CD4-positive, alpha-beta T cell (primary cell): ENCODE results near the gene CCDC195. TPM values are rescaled to one million over a fixed set of nuclear protein-coding genes. Genes with fewer than 3 reads are reported as not detected.

Source experiments
- ATAC-seq: fragments of 200-7000 bp; cut with Tn5 transposase; one replicate; pipeline ENCODE4 v1.10.0; 2022; ENCODE audit warnings: mild to moderate bottlenecking; ENCODE audit not compliant: poor library complexity
- CTCF ChIA-PET: fragments of 350-600 bp; sonication (Branson Sonifier 250); formaldehyde crosslinking; loops from one replicate; lab custom pipeline; 2021; ENCODE audit warnings: antibody characterized with exemption, inconsistent platforms; lab: Charles Lee
- POLR2A ChIA-PET: fragments of 350-600 bp; sonication (Branson Sonifier 250); formaldehyde crosslinking; loops from one replicate; lab custom pipeline; 2021; ENCODE audit warnings: antibody characterized with exemption, inconsistent platforms; lab: Charles Lee
- DNase-seq, 14 experiments: peaks; one replicate each; pipeline ENCODE4 v3.0.0-alpha.2; 2013 to 2020; ENCODE audit warnings: mixed read lengths in 2 of 14
- H3K27ac ChIP-seq, 2 donors: one replicate each; pipeline versions ENCODE4 v1.5.1 to v1.7.0; 2013; ENCODE audit warnings: low read length in 2 of 2, low read depth in 1 of 2, mild to moderate bottlenecking in 1 of 2
- H3K27me3 ChIP-seq, 2 experiments: 1 replicate in 1 of 2; 2 replicates in 1 of 2; pipeline versions ENCODE4 v1.6.1 to v1.7.0; 2013; ENCODE audit warnings: low read length in 2 of 2, control low read depth in 1 of 2, mild to moderate bottlenecking in 1 of 2, moderate library complexity in 1 of 2; ENCODE audit not compliant: insufficient read depth in 2 of 2, control insufficient read depth in 1 of 2
- H3K36me3 ChIP-seq: one replicate; pipeline ENCODE4 v1.6.1; 2013; ENCODE audit warnings: low read length, control low read depth; ENCODE audit not compliant: insufficient read depth
- H3K4me1 ChIP-seq: one replicate; pipeline ENCODE4 v1.6.1; 2013; ENCODE audit warnings: low read length, control low read depth; ENCODE audit not compliant: insufficient read depth
- H3K4me3 ChIP-seq: one replicate; pipeline ENCODE4 v1.5.1; 2013; ENCODE audit warnings: mild to moderate bottlenecking, low read length, moderate library complexity
- H3K9me3 ChIP-seq, 2 experiments: 1 replicate in 1 of 2; 2 replicates in 1 of 2; pipeline versions ENCODE4 v1.6.1 to v1.7.0; 2013; ENCODE audit warnings: low read length in 2 of 2, mild to moderate bottlenecking in 2 of 2, control low read depth in 1 of 2, moderate library complexity in 1 of 2; ENCODE audit not compliant: control insufficient read depth in 1 of 2, insufficient read depth in 1 of 2
- H3K27ac Mint-ChIP-seq: one replicate; pipeline ENCODE4 v1.8.0; 2020; ENCODE audit warnings: mixed read lengths
- H3K27me3 Mint-ChIP-seq: one replicate; pipeline ENCODE4 v1.8.0; 2021; ENCODE audit warnings: mixed read lengths
- H3K36me3 Mint-ChIP-seq: one replicate; pipeline ENCODE4 v1.8.0; 2021; ENCODE audit warnings: low read depth, mixed read lengths
- H3K4me1 Mint-ChIP-seq: one replicate; pipeline ENCODE4 v1.8.0; 2021; ENCODE audit warnings: low read depth, mixed read lengths
- H3K4me3 Mint-ChIP-seq: one replicate; pipeline ENCODE4 v1.8.0; 2020; ENCODE audit warnings: mild to moderate bottlenecking, mixed read lengths
- H3K9me3 Mint-ChIP-seq: one replicate; pipeline ENCODE4 v1.8.0; 2020; ENCODE audit warnings: mixed read lengths
- CTCF ChIP-seq: fragments of 200-600 bp; IDR thresholded peaks from one replicate; pipeline ENCODE4 v1.8.0; 2022; ENCODE audit warnings: antibody characterized with exemption, mild to moderate bottlenecking
- intact Hi-C, 2 experiments: fragments of 100-400 bp; cut with DNase I in 1 of 2; cut with micrococcal nuclease in 1 of 2; formaldehyde crosslinking; loops; one replicate each; pipeline versions ENCODE4 v1.15.1 to v1.9.0; 2023 to 2025; cut with DNase I, micrococcal nuclease
- total RNA-seq, 174 experiments: library from RNA in 2 of 174; stranded (reverse) in 2 of 174; gene quantifications; one replicate each; pipeline ENCODE4 v1.2.3 and lab custom pipeline; 2021 to 2026

The CCDC195 gene
- total RNA-seq, 2 experiments from 2014 or later = not detected

DNA sequence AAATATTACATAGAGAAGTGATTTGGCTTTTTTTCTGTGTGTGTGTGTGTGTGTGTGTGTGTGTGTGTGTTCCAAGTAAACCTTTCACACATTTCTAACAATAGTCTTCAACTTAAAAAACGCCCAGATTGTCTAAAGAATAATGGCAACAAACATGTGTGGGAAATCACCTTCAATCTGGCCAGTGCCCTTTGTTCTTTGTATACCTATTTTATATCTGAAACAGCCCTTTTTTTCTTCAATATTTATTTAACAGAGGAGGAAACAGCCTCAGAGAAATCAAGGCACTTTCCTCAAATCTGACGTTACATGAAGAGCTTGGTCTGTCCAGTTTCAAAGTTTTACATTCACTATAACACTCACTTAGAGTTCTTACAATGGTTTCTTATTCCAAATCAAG is 25.3 kb downstream of the CCDC195 start:
- DNase-seq = no peak

GRCh38 chr2:224689539-224689938 is 26.6 kb downstream of the CCDC195 start:
- ATAC-seq = no peak
- intact Hi-C loops = no loop called here
- Mint-ChIP-seq H3K9me3 (no peaks in the 10 kb centered on the region), H3K36me3 (no peaks in the 10 kb centered on the region), H3K4me3 (no peak overlapping the region), H3K27ac (no peak overlapping the region), H3K27me3 (no peaks in the 10 kb centered on the region), H3K4me1 (no peaks in the 10 kb centered on the region)
- no peak overlapping the region for H3K4me3 ChIP-seq
- ChIA-PET CTCF (no interaction called here), POLR2A (no interaction called here)
- H3K4me1 ChIP-seq = no peaks in the 10 kb centered on the region
- no peak for DNase-seq
- H3K36me3 ChIP-seq = no peaks in the 10 kb centered on the region
- no peak overlapping the region for H3K27ac ChIP-seq
- H3K9me3 ChIP-seq = no peaks in the 10 kb centered on the region
- no peak for TF ChIP-seq CTCF
- H3K27me3 ChIP-seq = no peaks in the 10 kb centered on the region

More for the DNA sequence above, 25.3 kb downstream of the CCDC195 start:
- ChIA-PET CTCF (no interaction called here), POLR2A (no interaction called here)
- Histone ChIP-seq H3K4me1 (no peaks in the 10 kb centered on the region), H3K4me3 (no peak overlapping the region), H3K27me3 (no peaks in the 10 kb centered on the region), H3K27ac (no peak overlapping the region), H3K9me3 (no peaks in the 10 kb centered on the region), H3K36me3 (no peaks in the 10 kb centered on the region)
- no peak for ATAC-seq
- Mint-ChIP-seq H3K9me3 (no peaks in the 10 kb centered on the region), H3K4me1 (no peaks in the 10 kb centered on the region), H3K27me3 (no peaks in the 10 kb centered on the region), H3K4me3 (no peak overlapping the region), H3K36me3 (no peaks in the 10 kb centered on the region), H3K27ac (no peak overlapping the region)
- intact Hi-C loops = no loop called here
- TF ChIP-seq CTCF = no peak

- no peak overlapping the region for H3K4me3 Mint-ChIP-seq
- no peak overlapping the region for H3K27ac ChIP-seq
- no peaks in the 10 kb centered on the region for H3K9me3 Mint-ChIP-seq
- ATAC-seq = no peak
- H3K27ac Mint-ChIP-seq = no peak overlapping the region
- no peak for TF ChIP-seq CTCF
- no peaks in the 10 kb centered on the region for H3K36me3 ChIP-seq
- intact Hi-C loops = no loop called here
- no peaks in the 10 kb centered on the region for H3K9me3 ChIP-seq
- ChIA-PET POLR2A (no interaction called here), CTCF (no interaction called here)
- no peaks in the 10 kb centered on the region for H3K36me3 Mint-ChIP-seq
- no peak overlapping the region for H3K4me3 ChIP-seq
- H3K4me1 ChIP-seq = no peaks in the 10 kb centered on the region
- H3K27me3 Mint-ChIP-seq = no peaks in the 10 kb centered on the region
- no peaks in the 10 kb centered on the region for H3K27me3 ChIP-seq
- H3K4me1 Mint-ChIP-seq = no peaks in the 10 kb centered on the region
- DNase-seq = no peak
Observed at GRCh38 chr2:224688997-224689396, 27.2 kb downstream of the CCDC195 start.
